PC-9 (cell line): ENCODE measurements around the gene ABCA7. TPM values are rescaled to one million over a fixed set of nuclear protein-coding genes. Genes with fewer than 3 reads are reported as not detected.

Experiments
- BruUV-seq: library from RNA; stranded (reverse); fragments of 400-500 nt; replicated peaks from 2 replicates; lab custom pipeline; 2021; lab: Mats Ljungman, UMichigan
- CTCF ChIA-PET: fragments of 300-600 bp; sonication (Branson Sonifier 250); formaldehyde crosslinking; loops from one replicate; lab custom pipeline; 2022; ENCODE audit warnings: antibody characterized with exemption; lab: Charles Lee
- POLR2A ChIA-PET: fragments of 300-600 bp; sonication (Branson Sonifier 250); formaldehyde crosslinking; loops from one replicate; lab custom pipeline; 2022; ENCODE audit warnings: antibody characterized with exemption; ENCODE audit not compliant: unreplicated experiment; lab: Charles Lee
- DNase-seq, 2 experiments: peaks; one replicate each; pipeline versions ENCODE4 v3.0.0 to v3.0.0-alpha.2; 2015 to 2022; ENCODE audit warnings: mixed read lengths in 1 of 2
- H2AFZ ChIP-seq: fragments of 200-600 bp; sonication (generic); 2 replicates; pipeline ENCODE4 v1.8.1; 2017; ENCODE audit warnings: antibody characterized with exemption
- H3F3A ChIP-seq: fragments of 200-600 bp; sonication (generic); 2 replicates; pipeline ENCODE4 v1.8.1; 2017; ENCODE audit warnings: antibody characterized with exemption, mild to moderate bottlenecking, low read depth; ENCODE audit not compliant: insufficient read depth
- H3K27ac ChIP-seq: fragments of 200-600 bp; sonication (generic); 2 replicates; pipeline ENCODE4 v1.6.1; 2016; ENCODE audit warnings: mixed run types
- H3K27me3 ChIP-seq: fragments of 200-600 bp; sonication (generic); 2 replicates; pipeline ENCODE4 v1.6.1; 2016; ENCODE audit warnings: low read depth, mixed run types; ENCODE audit not compliant: insufficient read depth
- H3K36me3 ChIP-seq: fragments of 200-600 bp; sonication (generic); 2 replicates; pipeline ENCODE4 v1.6.1; 2016; ENCODE audit warnings: low read depth, mixed run types
- H3K4me1 ChIP-seq: fragments of 200-600 bp; sonication (generic); replicated peaks from 2 replicates; pipeline ENCODE4 v1.6.1; 2016; ENCODE audit warnings: mixed run types; ENCODE audit not compliant: insufficient read depth
- H3K4me2 ChIP-seq: fragments of 200-600 bp; sonication (generic); 2 replicates; pipeline ENCODE4 v1.6.1; 2017; ENCODE audit warnings: mixed run types
- H3K4me3 ChIP-seq: fragments of 200-600 bp; sonication (generic); 2 replicates; pipeline ENCODE4 v1.6.1; 2016; ENCODE audit warnings: mixed run types
- H3K79me2 ChIP-seq: fragments of 200-600 bp; sonication (generic); 2 replicates; pipeline ENCODE4 v1.6.1; 2017; ENCODE audit warnings: low read depth, mixed run types
- H3K9me2 ChIP-seq: fragments of 200-600 bp; sonication (generic); 2 replicates; pipeline ENCODE4 v1.8.1; 2017; ENCODE audit warnings: mild to moderate bottlenecking; ENCODE audit not compliant: insufficient read depth
- H3K9me3 ChIP-seq: fragments of 200-600 bp; sonication (generic); 2 replicates; pipeline ENCODE4 v1.8.1; 2016; ENCODE audit warnings: low read depth; ENCODE audit not compliant: insufficient read depth
- H4K20me1 ChIP-seq: fragments of 200-600 bp; sonication (generic); 2 replicates; pipeline ENCODE4 v1.8.1; 2017; ENCODE audit not compliant: insufficient read depth
- CTCF ChIP-seq: fragments of 200-600 bp; sonication (generic); conservative IDR thresholded peaks from 2 replicates; pipeline ENCODE4 v1.6.1; 2017; ENCODE audit warnings: mixed run types, antibody characterized with exemption, mild to moderate bottlenecking, moderate library complexity
- EZH2 ChIP-seq: fragments of 200-600 bp; sonication (generic); IDR thresholded peaks from 2 replicates; pipeline ENCODE4 v1.8.0; 2017; ENCODE audit warnings: antibody characterized with exemption, low read depth
- intact Hi-C: fragments of 100-400 bp; cut with micrococcal nuclease; formaldehyde crosslinking; loops from one replicate; pipeline ENCODE4 v1.10.0; 2022; ENCODE audit not compliant: unreplicated experiment
- total RNA-seq: library from RNA; stranded (reverse); gene quantifications from 2 replicates; pipeline ENCODE4 v1.2.3, GENCODE V29; 2021

ABCA7 gene
- total RNA-seq, 1 experiment from 2014 or later: 29.9 TPM

- DNase-seq: peak; percentile 64 to 72
- H3K4me3 ChIP-seq: peak overlapping the region; percentile 91
- peak overlapping the region; percentile 62 for H3K27ac ChIP-seq
- peaks cover 29% of the 10 kb centered on the region for H3K79me2 ChIP-seq
- H4K20me1 ChIP-seq: peaks cover 5% of the 10 kb centered on the region; the same call in 1 of the 2 replicates
- H3K9me3 ChIP-seq: no peaks in the 10 kb centered on the region
- H3K27me3 ChIP-seq: no peaks in the 10 kb centered on the region
- H3K9me2 ChIP-seq: no peaks in the 10 kb centered on the region
- H3K4me2 ChIP-seq: peak overlapping the region; percentile 96
- TF ChIP-seq CTCF: no peak
- TF ChIP-seq EZH2: no peak
- peak overlapping the region; percentile 78 for H2AFZ ChIP-seq
- no peaks in the 10 kb centered on the region for H3K36me3 ChIP-seq
- ChIA-PET CTCF (interaction anchor here (0.7 kb wide), 1 partner anchor 216 kb away, joined by 3 read pairs; no protein-coding TSS in a partner anchor), POLR2A (interaction anchor here (0.6 kb wide), 2 partner anchors 25 to 49 kb away, joined by 3 to 21 read pairs; no protein-coding TSS in a partner anchor)
- intact Hi-C loops: no loop called here
- BruUV-seq: no TSS peak
- H3F3A ChIP-seq: peaks cover 23% of the 10 kb centered on the region
- H3K4me1 ChIP-seq: peaks cover 9% of the 10 kb centered on the region; the same call in 1 of the 2 replicates
Measured at GRCh38 chr19:1028062-1028926, 11.6 kb upstream of the ABCA7 start.

DNA sequence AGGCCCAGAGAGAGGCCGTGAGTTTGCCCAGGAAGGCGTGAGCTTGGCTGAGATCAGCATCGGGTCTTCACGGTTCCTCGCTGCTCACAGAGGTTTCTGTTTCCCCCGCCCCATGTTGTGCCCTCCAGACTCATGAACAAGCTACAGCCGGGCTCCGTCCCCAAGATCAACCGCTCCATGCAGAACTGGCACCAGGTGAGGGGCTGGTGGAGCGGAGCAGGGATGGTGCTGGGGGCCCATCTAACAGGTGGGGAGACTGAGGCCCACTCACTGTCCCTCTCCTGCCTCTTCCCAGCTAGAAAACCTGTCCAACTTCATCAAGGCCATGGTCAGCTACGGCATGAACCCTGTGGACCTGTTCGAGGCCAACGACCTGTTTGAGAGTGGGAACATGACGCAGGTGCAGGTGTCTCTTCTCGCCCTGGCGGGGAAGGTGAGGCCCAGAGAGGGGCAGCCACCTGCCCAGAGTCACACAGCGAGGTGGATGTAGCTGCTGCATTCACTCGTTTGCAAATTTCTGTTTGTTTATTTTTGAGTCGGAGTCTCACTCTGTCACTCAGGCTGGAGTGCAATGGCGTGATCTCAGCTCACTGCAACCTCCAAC lies 7.5 kb upstream of the ABCA7 start:
- Histone ChIP-seq H3K4me3 (no peak overlapping the region), H3K27ac (no peak overlapping the region), H3K9me3 (no peaks in the 10 kb centered on the region), H3K27me3 (no peaks in the 10 kb centered on the region), H3K4me2 (no peak overlapping the region), H3K9me2 (no peaks in the 10 kb centered on the region), H3K36me3 (no peaks in the 10 kb centered on the region), H2AFZ (no peak overlapping the region), H3F3A (peaks cover 9% of the 10 kb centered on the region; the same call in 1 of the 2 replicates), H4K20me1 (peaks cover 5% of the 10 kb centered on the region; the same call in 1 of the 2 replicates), H3K79me2 (peaks cover 20% of the 10 kb centered on the region), H3K4me1 (0 out of 2 replicates have a peak, but pooled peaks cover 6% of the 10 kb centered on the region)
- DNase-seq: no peak
- BruUV-seq: no TSS peak
- intact Hi-C loops: no loop called here
- ChIA-PET POLR2A (no interaction called here), CTCF (no interaction called here)
- TF ChIP-seq CTCF (no peak), EZH2 (no peak)

DNA sequence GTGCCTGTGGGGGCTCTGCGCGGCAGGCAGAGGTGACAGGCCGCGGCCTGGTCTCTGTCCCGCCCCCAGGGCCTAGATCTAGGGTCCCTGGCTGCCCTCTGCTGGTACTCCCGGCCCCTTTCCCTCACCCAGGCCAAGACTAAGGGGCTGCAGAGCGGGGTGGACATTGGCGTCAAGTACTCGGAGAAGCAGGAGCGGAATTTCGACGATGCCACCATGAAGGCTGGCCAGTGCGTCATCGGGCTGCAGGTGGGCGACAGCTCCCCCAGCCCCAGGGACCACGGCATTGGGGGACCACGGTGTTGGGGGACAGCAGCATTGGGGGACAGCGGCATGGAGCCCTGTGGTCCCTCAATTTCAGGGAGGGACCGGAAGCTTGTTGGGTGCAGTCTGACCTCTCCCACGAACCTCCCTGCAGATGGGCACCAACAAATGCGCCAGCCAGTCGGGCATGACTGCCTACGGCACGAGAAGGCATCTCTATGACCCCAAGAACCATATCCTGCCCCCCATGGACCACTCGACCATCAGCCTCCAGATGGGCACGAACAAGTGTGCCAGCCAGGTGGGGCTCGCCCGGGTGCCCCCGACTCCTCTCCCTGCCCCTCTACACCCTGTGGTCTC lies 3.8 kb upstream of the ABCA7 start:
- Histone ChIP-seq H3K36me3 (no peaks in the 10 kb centered on the region), H3F3A (peaks cover 33% of the 10 kb centered on the region; the same call in 1 of the 2 replicates), H3K9me2 (no peaks in the 10 kb centered on the region), H3K27me3 (no peaks in the 10 kb centered on the region), H2AFZ (no peak overlapping the region), H3K9me3 (no peaks in the 10 kb centered on the region), H3K27ac (no peak overlapping the region), H4K20me1 (no peaks in the 10 kb centered on the region), H3K79me2 (no peaks in the 10 kb centered on the region), H3K4me3 (no peak overlapping the region), H3K4me2 (no peak overlapping the region), H3K4me1 (peaks cover 6% of the 10 kb centered on the region; the same call in 1 of the 2 replicates)
- no TSS peak for BruUV-seq
- DNase-seq: no peak
- intact Hi-C loops: no loop called here
- CTCF ChIA-PET: no interaction called here
- TF ChIP-seq EZH2 (no peak), CTCF (no peak)
- POLR2A ChIA-PET: interaction anchor here (0.5 kb wide), 1 partner anchor 89 kb away, joined by 11 read pairs; no protein-coding TSS in a partner anchor
